Measurements from ENCODE around the gene MGA. TPM values are rescaled to one million over a fixed set of nuclear protein-coding genes. Genes with fewer than 3 reads are reported as not detected.

Gene MGA
- total and polyA plus RNA-seq, 2 of the 8 experiments (the other 6 are each of a cell fraction or from before 2014, with no cell fraction given), result 7.6 to 53.2 TPM

- H3K79me2 ChIP-seq (ENCODE audit: control insufficient read depth in 1 of 2, insufficient read depth in 2 of 2, low read length in 2 of 2), result no peaks in the 10 kb centered on the region
- CTCF ChIA-PET (ENCODE audit: partially characterized antibody), result interaction anchor here (0.5 to 13.7 kb wide), 9 partner anchors 11 to 769 kb away, joined by 3 to 283 read pairs (median 3); partner anchors contain the start of gene MAPKBP1
- no peak overlapping the region for H2BK15ac ChIP-seq (ENCODE audit: low read length)
- POLR2A ChIA-PET (ENCODE audit: partially characterized antibody), result no interaction called here
- no peak overlapping the region for H2BK20ac ChIP-seq (ENCODE audit: low read length)
- H2BK120ac ChIP-seq (replicated peaks; ENCODE audit: low read depth, low read length), result no peak overlapping the region
- H3K23me2 ChIP-seq (ENCODE audit: low read depth, low read length), result no peaks in the 10 kb centered on the region
- H3K4me2 ChIP-seq (ENCODE audit: insufficient read depth in 1 of 2, low read depth in 2 of 2, low read length in 2 of 2), result no peak overlapping the region
- no peak for DNase-seq (ENCODE audit: low read depth in 1 of 2, low spot score in 2 of 2)
- no peak overlapping the region for H3K14ac ChIP-seq (ENCODE audit: insufficient read length)
- no peak overlapping the region for H3K27ac ChIP-seq (ENCODE audit: low read depth, low read length)
- no peaks in the 10 kb centered on the region for H3K9me3 ChIP-seq (ENCODE audit: insufficient read depth in 2 of 2, low read depth in 1 of 2, low read length in 1 of 2)
- no peak overlapping the region for H3K4ac ChIP-seq (replicated peaks; ENCODE audit: insufficient read length, low read depth, low read length)
- no peak overlapping the region for H3K9ac ChIP-seq (replicated peaks in 1 of 4; ENCODE audit: extremely low read depth in 1 of 4, low read depth in 3 of 4, low read length in 3 of 4)
- no peak overlapping the region for H2BK12ac ChIP-seq (ENCODE audit: low read depth, low read length)
- H4K20me1 ChIP-seq (replicated peaks in 1 of 2; ENCODE audit: control insufficient read depth in 1 of 2, insufficient read depth in 2 of 2, low read length in 2 of 2), result no peaks in the 10 kb centered on the region
- H4K8ac ChIP-seq (ENCODE audit: extremely low read depth, insufficient read depth, low read length), result no peak overlapping the region; the same call in 1 of the 2 replicates
- no peaks in the 10 kb centered on the region for H3K27me3 ChIP-seq (replicated peaks in 1 of 4; ENCODE audit: control insufficient read depth in 3 of 4, extremely low read depth in 1 of 4, insufficient read depth in 3 of 4, low read length in 3 of 4)
- no peak overlapping the region for H3K4me3 ChIP-seq (ENCODE audit: extremely low read depth in 1 of 4, insufficient read depth in 2 of 4, low read depth in 3 of 4, low read length in 4 of 4)
- peaks cover 0 to 4% (median 2%) of the 10 kb centered on the region in 4 experiments; a peak in 4 of 7 replicates for H3K4me1 ChIP-seq (replicated peaks in 1 of 4; ENCODE audit: control insufficient read depth in 3 of 4, insufficient read depth in 4 of 4, low read length in 3 of 4)
- no peak overlapping the region for H2AFZ ChIP-seq (ENCODE audit: low read length)
- no peak overlapping the region for H4K5ac ChIP-seq (ENCODE audit: insufficient read length, low read depth, low read length)
- H3K23ac ChIP-seq (ENCODE audit: insufficient read length), result no peak overlapping the region
- peak overlapping the region; percentile 66; the same call in 1 of the 2 replicates for H2BK5ac ChIP-seq (ENCODE audit: low read depth, low read length)
- WGBS, 2 experiments (ENCODE audit: extremely low coverage in 1 of 2, insufficient coverage in 1 of 2, insufficient read length in 1 of 2, insufficient replicate concordance in 2 of 2, low coverage in 1 of 2, low lambda C conversion rate in 2 of 2, missing lambda C conversion rate in 1 of 2), result 90% methylated on average over 8 of the region's 8 CpGs; no CpG with 5 or more reads in 1 of the 2 experiments
- no peak overlapping the region for H4K91ac ChIP-seq (replicated peaks; ENCODE audit: insufficient read length, low read length)
- no peak overlapping the region for H2AK5ac ChIP-seq (ENCODE audit: low read depth, low read length)
- no peak overlapping the region for H3K18ac ChIP-seq (ENCODE audit: extremely low read depth, low read length)
- FAIRE-seq, result no peak
- no peaks in the 10 kb centered on the region for H3K36me3 ChIP-seq (ENCODE audit: control insufficient read depth in 2 of 4, insufficient read depth in 4 of 4, low read length in 3 of 4)
- H3K79me1 ChIP-seq (ENCODE audit: low read depth, low read length), result no peaks in the 10 kb centered on the region
- H3K56ac ChIP-seq (replicated peaks; ENCODE audit: insufficient read length, low read depth, low read length), result no peak overlapping the region
- TF ChIP-seq MAX (IDR thresholded peaks at IDR 0.05) (no peak), GABPA (IDR thresholded peaks at IDR 0.05; ENCODE audit: borderline replicate concordance, insufficient read depth, low read length) (no peak), SUZ12 (IDR thresholded peaks at IDR 0.05; ENCODE audit: low read length) (no peak), EGR1 (IDR thresholded peaks at IDR 0.05; ENCODE audit: borderline replicate concordance, low read depth, low read length) (no peak), GTF2F1 (IDR thresholded peaks at IDR 0.05; ENCODE audit: borderline replicate concordance, low read depth, low read length) (no peak), MAFK (IDR thresholded peaks at IDR 0.05; ENCODE audit: low read depth, low read length) (no peak), BACH1 (IDR thresholded peaks at IDR 0.05; ENCODE audit: low read length) (no peak), TAF7 (optimal IDR thresholded peaks at IDR 0.05; ENCODE audit: borderline replicate concordance, low read depth, low read length) (no peak), ASH2L (IDR thresholded peaks at IDR 0.05; ENCODE audit: low read length) (no peak), CHD1 (IDR thresholded peaks at IDR 0.05; ENCODE audit: low read depth, low read length) (no peak), SP1 (IDR thresholded peaks at IDR 0.05; ENCODE audit: low read depth, low read length) (no peak), SAP30 (IDR thresholded peaks at IDR 0.05; ENCODE audit: insufficient read depth, insufficient replicate concordance, low read length) (no peak), SIN3A (conservative IDR thresholded peaks at IDR 0.05 in 1 of 2, IDR thresholded peaks at IDR 0.05 in 1 of 2; ENCODE audit: low read depth in 1 of 2, low read length in 2 of 2) (no peak)
These were observed 144.9 kb downstream of the MGA start for GRCh38 chr15:41804916-41805666.

All from H1 (cell line).